ENCODE data around the gene KRT31.
"Not testable (repeated sequence)": the region's sequence is repeated elsewhere in the genome, so short reads cannot be mapped to it uniquely, and the experiment has no call there.

The KRT31 gene

GRCh38 chr17:41386227-41386626 is 11.2 kb downstream of the KRT31 start:
- DNase-seq = no peak

DNA sequence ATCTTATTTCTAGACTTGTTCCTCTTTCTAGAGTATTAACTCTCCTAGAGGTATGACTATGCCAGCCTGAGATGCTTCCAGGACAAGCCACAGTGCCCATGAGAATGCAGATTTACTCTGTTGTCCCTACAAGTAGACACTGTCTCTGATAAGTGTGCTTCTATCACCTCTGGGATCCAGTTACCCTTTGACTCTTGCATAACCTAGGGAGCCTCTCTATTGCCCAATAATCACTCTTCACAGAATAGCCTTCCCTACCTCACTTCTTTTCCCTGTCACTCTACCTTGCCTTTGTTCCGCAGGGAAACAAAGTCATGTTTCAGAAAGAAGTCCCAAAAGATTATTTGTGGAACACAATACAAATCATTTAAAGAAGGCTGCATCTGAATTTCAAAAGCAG is 13.7 kb downstream of the KRT31 start:
- DNase-seq = no peak

GRCh38 chr17:41382394-41382793 is 15.0 kb downstream of the KRT31 start:
- DNase-seq = no peak

GRCh38 chr17:41381943-41382342 is 15.5 kb downstream of the KRT31 start, which contains the start of gene KRT34:
Gene KRT34 (minus strand): TSS chr17:41382306. CDS start chr17:41382246, 60 bp downstream.
- not testable (repeated sequence) for DNase-seq

DNA sequence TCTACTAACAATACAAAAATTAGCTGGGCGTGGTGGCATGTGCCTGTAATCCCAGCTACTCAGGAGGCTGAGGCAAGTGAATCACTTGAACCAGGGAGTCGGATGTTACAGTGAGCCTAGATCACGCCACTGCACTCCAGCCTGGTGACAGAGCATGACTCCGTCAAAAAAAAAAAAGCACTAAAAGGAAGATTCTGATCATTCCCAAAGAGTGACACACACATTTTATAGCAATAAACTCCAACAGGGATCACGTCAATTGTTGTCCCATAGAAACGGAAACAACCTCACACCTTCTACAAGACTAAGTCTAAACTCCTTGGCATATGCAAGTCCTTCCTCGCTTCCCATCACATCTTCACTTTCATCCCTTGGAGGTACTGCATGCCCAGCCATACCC is 17.3 kb downstream of the KRT31 start:
- DNase-seq = not testable (repeated sequence)

DNA sequence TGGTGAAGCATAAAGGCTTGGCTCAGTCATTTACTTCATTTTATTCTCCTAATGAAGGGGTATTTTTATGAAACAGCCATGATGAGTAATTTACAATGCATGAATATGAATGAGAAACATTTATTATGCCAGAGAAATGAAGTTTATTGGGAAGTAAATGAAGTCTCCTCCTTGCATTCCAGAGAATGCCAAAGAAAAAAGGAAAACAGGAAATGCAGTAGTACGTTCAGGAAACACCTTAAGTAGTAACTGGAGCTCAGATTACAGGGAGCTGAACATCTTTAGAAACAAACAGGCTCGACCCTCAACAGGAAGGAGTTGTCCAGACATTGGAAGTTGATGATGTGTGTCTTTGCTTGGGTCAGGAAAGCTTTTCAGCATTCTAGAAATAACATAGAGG is 19.9 kb downstream of the KRT31 start:
- no peak for DNase-seq

DNA sequence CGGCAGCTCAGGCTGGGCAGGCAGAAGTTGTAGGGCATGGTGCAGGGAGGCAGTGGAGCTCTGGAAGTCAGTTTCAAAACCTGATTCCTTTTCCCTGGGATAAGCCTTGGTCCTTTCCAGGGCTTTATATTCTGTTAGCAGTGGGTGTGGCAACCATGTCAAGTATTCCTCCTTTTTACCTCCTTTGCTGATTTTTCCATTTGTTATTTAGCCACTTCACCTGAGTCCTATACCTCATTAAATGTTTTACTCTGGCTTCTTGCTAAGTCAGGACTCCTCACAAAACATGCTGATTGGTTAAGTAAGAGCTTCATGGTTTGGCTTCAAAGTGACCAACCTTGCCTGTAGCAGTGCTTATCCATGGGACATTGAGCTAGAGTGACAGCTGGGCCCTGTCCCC is 27.7 kb downstream of the KRT31 start, which contains the start of gene KRT33B:
KRT33B (minus strand) TSS at position 101 of the 400 bp plus-strand sequence; CDS start at position 38, 63 bp downstream.
- no peak for DNase-seq

DNA sequence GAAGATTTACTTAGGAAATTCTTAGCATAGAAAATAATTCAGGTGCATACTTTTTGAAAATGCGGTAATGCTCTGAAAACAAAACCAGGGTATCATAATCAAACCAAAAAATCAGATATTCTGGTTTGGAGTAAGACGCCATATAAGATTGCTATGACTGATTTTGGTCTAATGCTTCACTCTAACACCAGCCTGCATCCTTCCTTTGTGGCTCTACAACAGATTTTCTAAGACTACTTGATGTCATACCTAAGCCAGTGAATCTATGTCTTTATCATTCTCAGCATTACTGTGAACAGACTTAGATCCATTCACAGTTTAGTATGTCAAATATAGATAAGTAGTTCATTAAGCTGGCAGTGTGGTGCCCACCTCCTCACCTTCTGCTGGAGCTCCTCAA is 28.4 kb downstream of the KRT31 start:
- no peak for DNase-seq

GRCh38 chr17:41367426-41368075 is 29.9 kb downstream of the KRT31 start:
- no peak for DNase-seq

DNA sequence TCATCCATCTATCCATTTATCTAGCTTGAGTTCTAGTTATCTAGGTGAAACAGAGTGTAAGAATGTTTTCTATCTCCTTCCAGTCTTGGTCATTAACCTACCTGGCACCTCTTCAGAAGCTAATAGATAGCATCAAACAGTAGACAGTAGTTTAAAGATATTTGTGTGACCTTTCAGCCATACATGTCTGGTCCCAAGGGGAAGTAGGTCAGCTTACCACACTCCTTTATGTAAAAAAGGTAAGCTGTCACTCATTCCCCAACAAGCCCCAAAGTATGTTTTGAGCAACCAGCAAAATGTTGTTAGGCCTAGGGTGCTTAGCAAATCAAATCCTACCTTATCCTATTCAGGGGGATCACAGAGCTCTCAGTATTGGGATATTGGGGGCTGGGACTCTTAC is 31.3 kb downstream of the KRT31 start:
- no peak for DNase-seq

- DNase-seq = no peak
Measured at GRCh38 chr17:41363881-41364280, 33.5 kb downstream of the KRT31 start.

- DNase-seq = no peak
Measured at GRCh38 chr17:41360296-41360995, 37.0 kb downstream of the KRT31 start.

DNA sequence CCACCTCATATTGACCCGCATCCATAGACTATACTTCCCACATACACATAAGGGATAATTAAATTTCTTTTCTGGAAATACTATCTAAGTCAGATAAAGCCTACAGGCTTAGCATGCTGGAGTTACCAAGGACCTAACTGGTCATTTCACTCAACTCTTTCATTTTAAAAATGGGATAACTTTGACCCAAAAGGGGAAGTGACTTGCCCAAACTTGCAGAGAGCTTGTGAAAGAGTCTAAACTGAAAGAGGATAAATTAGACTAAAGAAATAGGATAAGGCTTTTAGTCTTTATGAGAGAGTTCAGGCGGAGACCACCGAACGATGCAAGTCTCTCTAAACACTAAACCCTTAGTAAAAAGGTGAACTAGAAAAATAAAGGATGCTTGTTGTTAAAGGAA is 42.9 kb downstream of the KRT31 start:
- DNase-seq = no peak

GRCh38 chr17:41352597-41353366 is 44.6 kb downstream of the KRT31 start:
- no peak for DNase-seq

- DNase-seq = no peak
Measured at GRCh38 chr17:41351177-41351576, 46.2 kb downstream of the KRT31 start.

DNA sequence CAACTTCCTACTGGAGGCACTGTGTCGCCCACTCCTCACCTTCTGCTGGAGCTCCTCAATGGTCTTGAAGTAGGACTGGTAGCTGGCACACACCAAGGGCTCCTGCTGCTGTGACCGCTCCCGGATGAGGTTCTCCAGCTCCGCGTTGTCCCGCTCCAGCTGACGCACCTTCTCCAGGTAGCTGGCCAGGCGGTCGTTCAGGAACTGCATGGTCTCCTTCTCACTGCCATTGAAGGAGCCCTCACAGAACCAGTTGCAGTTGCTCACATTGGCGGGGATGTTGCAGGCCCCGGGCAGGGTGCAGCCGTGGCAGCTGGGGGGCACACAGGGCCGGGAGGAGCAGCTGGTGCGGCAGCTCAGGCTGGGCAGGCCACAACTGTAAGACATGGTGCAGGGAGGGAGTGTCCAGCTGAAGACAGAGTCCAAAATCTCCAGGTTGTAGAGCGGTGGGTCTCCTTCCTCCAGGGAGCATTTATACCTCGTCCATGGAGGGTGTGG is 47.0 kb downstream of the KRT31 start, which contains the start of gene KRT33A:
KRT33A (minus strand) TSS at position 448 of the 498 bp plus-strand sequence; CDS start at position 387, 61 bp downstream.
- not testable (repeated sequence) for DNase-seq

- no peak for DNase-seq
Measured at GRCh38 chr17:41347869-41348760, 49.3 kb downstream of the KRT31 start.

DNA sequence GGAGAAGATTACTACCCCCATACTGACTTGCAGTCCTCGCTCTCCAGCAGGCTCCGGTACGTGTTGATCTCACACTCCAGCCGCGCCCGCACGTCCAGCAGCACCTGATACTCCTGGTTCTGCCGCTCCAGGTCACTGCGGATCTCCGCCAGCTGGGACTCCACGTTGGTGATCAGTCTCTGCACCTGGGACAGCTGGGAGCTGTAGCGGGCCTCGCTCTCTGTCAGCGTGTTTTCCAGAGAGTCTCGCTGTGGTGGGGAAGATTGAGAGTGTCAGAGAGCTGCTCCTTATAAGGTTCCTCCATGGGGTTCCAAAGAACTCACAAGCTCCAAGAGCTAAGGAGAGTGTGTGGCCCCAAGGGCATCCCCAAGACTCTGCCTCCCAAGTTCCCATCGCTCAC is 51.0 kb downstream of the KRT31 start:
- DNase-seq = not testable (repeated sequence)

- DNase-seq = no peak
Measured at GRCh38 chr17:41345992-41346391, 51.4 kb downstream of the KRT31 start.

Data from NCI-H69 (cell line).